Activated CD4-positive, alpha-beta T cell treated with anti-CD3 and anti-CD28 coated beads, Interleukin-10, Interleukin-2, amounts not matched to agents 100 ng/mL and 50 ng/mL, durations not matched to agents 16 hours and 8 hours (primary cell): ENCODE measurements around the gene SUSD1.
"Not testable (repeated sequence)": the region's sequence is repeated elsewhere in the genome, so short reads cannot be mapped to it uniquely, and the experiment has no call there.

Experiments used
- DNase-seq: peaks from one replicate; pipeline ENCODE4 v3.0.0-alpha.2; 2020

SUSD1 gene

DNA sequence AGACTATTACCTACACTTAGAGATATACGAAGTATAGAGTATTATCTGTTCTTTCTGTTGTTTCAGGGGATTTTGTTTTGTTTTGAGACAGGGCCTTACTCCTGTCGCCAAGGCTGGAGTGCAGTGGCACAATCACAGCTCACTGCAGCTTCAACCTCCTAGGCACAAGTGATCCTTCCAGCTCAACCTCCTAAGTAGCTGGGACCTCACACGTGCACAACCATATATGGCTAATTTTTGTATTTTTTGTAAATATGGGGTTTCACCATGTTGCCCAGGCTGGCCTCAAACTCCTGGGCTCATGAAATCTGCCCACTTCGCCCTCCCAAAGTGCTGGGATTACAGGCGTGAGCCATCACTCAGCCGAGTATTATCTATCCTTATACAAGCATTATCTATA, 45.9 kb downstream of the SUSD1 start:
- no peak for DNase-seq

DNA sequence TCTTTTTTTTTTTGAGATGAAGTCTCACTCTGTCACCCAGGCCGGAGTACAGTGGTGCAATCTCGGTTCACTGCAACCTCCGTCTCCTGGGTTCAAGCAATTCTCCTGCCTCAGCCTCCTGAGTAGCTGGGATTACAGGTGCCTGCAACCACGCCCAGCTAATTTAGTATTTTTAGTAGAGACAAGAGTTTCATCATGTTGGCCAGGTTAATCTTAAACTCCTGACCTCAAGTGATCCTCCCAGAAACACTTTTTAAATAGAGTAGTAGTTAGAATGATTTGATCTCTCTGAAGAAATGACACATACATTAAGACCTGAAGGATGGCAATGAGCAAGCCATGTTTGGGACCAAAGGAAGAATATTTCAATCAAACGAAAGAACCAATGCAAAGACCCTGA, 46.7 kb downstream of the SUSD1 start:
- DNase-seq: not testable (repeated sequence)

DNA sequence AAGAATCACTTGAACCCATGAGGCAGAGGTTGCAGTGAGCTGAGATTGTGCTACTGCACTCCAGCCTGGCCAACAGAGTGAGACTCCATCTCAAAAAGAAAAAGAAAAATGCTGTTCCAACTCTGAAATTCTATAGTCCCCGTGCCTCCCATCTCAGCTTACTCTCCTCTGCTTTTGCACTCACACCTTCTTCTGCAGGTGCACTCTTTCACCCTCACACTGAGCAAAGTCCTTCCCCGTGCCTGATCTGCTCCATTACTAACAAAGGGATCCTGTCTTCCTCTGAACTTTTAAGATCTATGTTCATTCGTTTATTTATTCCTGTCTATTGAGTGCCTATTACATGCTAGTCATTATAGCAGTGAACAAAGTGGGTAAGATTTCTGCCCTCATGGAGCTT, 47.8 kb downstream of the SUSD1 start:
- DNase-seq: no peak

DNA sequence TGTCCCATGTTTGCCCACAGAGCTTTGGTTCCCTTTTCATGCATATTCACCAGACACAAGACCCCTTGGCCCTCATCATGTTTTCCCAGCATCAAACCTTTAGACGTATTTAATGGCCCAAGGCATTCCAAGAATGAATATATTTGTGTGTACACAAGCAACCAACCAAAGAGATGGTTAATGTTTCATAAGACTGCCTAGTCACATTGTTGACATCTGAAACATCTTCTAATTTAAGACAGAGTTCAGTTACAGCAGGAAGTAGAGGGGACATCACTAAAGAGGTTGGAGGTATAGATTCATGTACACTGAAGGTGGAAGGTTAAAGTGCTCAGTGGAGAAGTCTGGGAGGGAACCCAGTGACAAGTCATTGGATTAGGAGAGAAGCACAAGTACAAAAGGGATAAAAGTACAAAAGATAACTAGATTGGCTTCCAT, 49.1 kb downstream of the SUSD1 start:
- no peak for DNase-seq

DNA sequence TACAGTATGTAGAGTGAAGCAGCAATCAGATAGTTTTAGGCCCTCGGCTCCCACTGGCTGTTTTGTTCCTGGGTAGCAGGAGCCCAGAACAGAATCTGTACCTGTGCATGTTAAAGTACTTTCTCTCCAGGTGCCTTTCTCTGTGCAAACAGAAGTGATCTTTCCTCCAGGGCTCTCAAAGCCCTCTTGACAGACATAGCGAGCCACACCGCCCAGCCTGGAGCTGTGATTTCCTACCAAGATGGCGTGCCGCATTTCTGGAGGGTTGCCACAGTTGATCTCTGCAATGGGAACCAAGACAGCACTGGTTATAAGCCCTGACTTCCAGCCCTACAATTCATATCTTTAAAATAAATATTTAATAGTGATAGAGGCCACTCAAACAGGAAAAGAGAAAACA, 50.9 kb downstream of the SUSD1 start:
- DNase-seq: no peak

DNA sequence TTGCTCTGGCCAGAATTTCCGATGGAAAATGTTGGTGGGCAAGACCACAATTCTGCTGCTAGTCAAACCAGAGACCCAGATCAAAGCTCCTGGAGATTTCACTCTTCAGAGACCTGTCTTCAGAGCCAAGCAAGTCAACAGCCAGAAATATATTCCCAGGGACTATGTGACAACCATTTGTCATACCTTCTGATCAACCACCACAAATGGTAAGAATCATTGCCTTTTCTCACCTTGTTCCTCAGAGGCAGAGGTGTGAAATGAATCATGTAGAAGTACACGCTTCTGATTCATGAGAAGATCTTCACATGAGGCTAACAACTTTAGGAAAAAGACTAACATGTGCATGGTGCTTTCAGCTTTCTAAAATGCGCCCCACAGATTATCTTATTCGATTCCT, 53.5 kb downstream of the SUSD1 start:
- peak; percentile 34 for DNase-seq

- DNase-seq: no peak
Measured at GRCh38 chr9:112120439-112120925, 54.6 kb downstream of the SUSD1 start.

- DNase-seq: no peak
Measured at GRCh38 chr9:112120030-112120341, 55.1 kb downstream of the SUSD1 start.

DNA sequence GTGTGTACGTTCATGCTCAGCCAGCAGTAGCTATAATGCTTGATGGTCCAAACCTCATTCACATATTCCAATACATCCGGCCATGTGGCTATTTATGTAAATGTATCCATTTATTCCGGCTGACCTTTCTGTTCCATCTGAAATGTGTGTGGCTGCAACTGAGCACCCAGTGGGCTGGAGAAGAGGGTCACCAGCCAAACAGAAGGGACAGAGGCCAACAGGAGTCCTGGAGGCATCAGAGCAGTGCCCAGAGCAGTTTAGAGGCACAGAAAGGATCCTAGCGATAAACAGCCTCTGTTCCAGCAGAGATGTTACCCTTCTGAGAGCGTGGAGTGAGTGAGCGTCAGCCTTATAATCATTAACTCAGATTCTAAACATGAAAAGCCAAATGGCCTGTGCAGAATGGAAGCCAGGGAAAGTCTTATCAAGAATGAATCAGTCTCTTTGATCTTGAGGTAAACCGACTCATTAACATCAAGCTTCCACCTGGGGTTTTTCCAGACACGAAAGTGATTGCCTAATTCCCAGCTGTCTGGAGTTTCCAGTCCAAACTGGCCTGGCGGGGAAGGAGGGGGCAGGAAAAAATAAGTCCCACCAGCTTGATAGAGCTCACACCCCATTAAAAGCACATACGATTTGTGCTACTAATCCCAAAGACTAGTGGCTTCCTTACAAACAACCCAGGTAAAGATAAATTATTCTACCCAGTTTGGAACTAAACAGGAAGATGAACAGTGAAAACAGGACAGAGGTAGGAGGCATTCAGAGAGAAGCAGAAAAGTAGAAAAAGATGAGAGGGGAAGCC, 55.7 kb downstream of the SUSD1 start:
- no peak for DNase-seq

DNA sequence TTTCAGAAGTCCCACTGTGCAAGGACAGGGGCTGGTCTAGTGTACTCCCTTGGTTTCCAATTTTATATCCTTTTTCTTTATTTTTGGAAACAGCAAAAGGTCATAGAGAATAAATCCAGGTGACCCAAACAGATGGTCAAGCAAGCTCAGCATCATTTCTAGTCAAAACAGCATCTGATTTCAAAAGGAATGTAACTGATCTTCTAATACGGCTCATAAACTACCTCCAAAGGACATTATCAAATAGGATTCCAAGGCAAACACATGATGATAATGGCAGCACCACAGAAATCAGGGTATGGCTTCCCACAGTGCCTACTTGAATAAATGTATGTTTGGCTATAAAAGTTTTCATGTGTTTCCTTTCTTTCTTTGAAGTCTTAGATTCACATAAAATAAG, 57.1 kb downstream of the SUSD1 start:
- no peak for DNase-seq

DNA sequence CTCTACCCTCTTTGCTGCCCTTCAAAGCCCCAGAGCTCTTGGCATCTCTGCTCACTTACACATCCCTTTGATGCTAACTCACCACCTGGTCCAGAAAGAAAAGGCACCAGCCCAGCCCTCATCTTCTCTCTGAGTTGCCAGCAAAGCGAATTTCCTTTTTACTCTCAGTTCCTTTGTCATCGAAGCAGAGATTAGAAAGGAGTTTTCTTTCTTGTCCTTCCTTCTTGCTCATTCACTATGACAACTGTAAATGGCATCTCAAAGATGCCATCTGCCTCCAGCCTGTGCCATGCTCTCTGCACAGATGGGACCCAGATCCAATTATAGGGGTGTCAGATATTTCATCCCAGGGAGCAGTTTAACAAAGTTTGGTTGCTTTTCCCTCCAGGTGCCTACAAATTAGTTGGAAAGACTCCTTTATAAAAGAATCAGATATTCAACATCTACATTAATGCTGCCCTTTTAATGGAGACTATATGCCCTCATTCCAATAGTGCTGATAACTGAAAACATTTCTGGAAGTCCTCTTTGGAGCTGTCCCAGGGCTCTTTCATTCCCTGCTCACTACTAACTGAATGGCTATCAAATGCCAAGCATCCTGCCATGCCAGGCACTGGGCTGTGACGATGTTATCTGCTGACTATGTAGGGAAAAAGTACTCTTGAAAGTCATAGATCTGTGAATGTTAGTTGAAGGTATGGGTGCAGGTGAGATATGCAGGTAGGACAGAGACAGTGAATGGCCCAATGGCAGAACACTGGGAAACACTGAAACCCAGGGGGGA, 58.9 kb downstream of the SUSD1 start:
- DNase-seq: no peak

DNA sequence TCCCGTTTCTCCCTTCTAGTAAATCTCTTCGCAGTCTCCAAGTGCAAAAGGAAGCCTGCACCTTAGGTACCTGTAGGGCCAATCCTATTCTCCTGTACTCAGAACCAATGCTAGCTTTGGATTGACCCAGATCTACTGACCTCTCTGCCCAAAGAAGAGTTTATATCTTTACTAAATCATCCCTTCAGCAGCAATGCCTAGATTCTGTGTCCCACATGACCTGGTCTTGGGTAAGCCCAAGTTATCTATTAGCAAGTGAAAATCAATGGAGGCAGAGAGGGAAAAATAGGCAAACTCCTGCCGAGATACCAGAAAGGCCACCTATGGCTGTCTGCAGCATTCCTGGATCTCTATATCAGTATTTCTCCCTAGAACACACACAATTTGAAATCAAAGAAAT, 60.0 kb downstream of the SUSD1 start:
- DNase-seq: no peak

DNA sequence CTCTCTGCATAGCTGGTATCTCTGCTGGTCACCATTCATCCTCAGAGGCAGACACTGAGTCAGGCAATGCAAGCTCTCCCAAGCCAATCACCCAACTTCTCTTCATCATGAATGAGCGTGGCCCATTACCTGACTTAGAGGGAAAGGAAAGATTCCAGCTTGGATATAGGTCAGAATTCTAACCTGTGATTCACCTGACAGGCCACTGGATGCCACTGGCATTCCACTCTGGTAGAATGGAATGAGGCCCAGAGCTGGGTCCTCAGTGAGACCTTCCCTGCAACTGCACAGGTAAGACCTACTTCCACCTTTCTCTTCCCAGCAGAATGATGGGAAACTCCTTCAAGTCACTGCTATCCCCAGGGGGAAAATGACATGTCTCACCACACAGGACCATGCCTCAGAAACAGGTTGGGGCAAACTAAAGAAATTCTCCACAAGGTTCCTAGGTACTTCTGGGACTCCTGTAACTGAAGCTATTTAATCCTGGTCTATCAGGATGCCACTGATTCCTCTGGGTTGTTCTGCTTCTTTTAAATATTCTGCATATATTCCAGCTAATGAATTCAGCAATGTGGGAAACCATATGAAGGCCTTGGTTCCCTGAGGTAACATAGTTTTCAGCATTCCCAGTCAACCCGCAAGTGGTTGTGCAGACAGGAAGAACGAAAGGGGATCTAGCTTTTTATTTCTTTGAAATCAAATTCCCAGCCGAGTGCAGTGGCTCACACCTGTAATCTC, 62.0 kb downstream of the SUSD1 start:
- DNase-seq: peak; percentile 9

- DNase-seq: no peak
Measured at GRCh38 chr9:112112519-112112918, 62.6 kb downstream of the SUSD1 start.

DNA sequence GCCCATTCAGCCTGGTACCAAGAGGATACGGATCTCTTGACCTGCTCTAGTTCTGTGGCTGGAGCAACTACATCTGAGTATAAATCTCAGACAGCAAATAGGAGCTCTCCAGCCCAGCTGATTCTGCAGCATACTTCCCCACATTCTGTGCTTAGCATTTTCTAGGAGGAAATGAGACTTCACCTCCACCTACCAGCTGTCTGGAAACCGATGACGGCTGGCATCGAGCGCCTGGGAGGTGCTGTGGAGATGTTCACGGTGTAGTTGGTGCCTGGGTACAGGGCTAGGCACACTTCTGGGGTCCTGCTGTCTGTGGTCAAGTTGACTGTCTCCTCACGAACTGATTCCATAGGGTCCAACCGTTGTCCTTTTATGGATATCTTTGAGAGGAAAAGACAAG, 63.6 kb downstream of the SUSD1 start:
- DNase-seq: no peak

GRCh38 chr9:112110777-112111113, 64.4 kb downstream of the SUSD1 start:
- no peak for DNase-seq

GRCh38 chr9:112110094-112110776, 64.9 kb downstream of the SUSD1 start:
- DNase-seq: no peak

DNA sequence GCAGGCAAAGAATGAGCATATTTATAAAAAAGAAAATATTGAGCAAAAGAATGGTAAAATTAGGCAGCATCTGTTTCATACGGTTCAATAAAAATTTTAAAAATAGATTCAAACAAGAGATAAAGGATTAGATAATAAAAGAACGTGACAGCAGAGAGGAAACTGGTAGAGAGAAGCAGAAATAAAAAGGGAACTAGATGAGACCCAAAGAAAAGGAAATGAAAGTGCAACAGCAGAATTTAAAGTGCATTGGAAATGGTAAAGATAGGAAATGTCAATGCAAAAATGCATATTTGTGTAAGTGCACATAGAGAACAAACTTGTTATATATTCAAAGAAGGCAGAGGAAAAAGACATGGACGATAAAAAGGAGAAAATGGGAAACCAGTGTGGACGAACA, 70.2 kb downstream of the SUSD1 start:
- DNase-seq: no peak

GRCh38 chr9:112104401-112104800, 70.7 kb downstream of the SUSD1 start:
- no peak for DNase-seq

DNA sequence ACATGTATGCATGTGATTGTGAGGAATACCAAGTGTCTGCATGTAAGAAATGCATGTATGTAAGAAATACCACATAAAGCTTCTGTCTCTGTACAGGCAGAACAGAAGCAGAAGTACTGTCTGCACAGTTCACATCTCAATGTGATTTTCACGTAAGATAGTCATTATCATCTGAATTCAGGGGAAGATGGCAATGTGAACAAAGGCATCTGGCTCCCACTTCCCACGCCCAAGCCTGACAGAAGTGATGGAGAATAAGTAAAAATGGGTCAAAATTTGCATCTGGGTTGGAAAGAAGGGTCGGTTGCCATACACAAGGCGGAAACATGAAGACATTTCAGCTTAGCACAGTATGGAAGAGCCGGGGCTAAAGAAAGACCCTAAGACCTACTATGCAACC, 71.7 kb downstream of the SUSD1 start:
- no peak for DNase-seq

- DNase-seq: peak; percentile 80
Measured at GRCh38 chr9:112097712-112098688, 77.1 kb downstream of the SUSD1 start.
